Stimulated activated CD4-positive, alpha-beta T cell treated with anti-CD3 and anti-CD28 coated beads, Interleukin-15, amount 100 ng/mL, for 48 hours (primary cell): ENCODE measurements around the gene PGAM2.

Experiments used
- DNase-seq, 2 donors: peaks; one replicate each; pipeline ENCODE4 v3.0.0-alpha.2; 2020; ENCODE audit warnings: low read depth in 2 of 2

The PGAM2 gene

GRCh38 chr7:44065431-44066110 is at the start of gene PGAM2:
Gene PGAM2 (minus strand): TSS chr7:44065567. CDS start chr7:44065529, 38 bp downstream.
- no peak for DNase-seq

GRCh38 chr7:44114586-44115310 is 49.4 kb upstream of the PGAM2 start:
- DNase-seq = no peak

- DNase-seq = no peak
Observed at GRCh38 chr7:44113764-44114354, 48.5 kb upstream of the PGAM2 start.

GRCh38 chr7:44112997-44113763 is 47.8 kb upstream of the PGAM2 start:
- DNase-seq = no peak

- no peak for DNase-seq
Observed at GRCh38 chr7:44112231-44112996, 47.0 kb upstream of the PGAM2 start.

GRCh38 chr7:44111761-44112160 is 46.4 kb upstream of the PGAM2 start:
- DNase-seq = no peak

GRCh38 chr7:44110719-44111635 is 45.6 kb upstream of the PGAM2 start:
- no peak for DNase-seq

- no peak for DNase-seq
Observed at GRCh38 chr7:44109991-44110390, 44.6 kb upstream of the PGAM2 start.

GRCh38 chr7:44108768-44109750 is 43.7 kb upstream of the PGAM2 start:
- no peak for DNase-seq

GRCh38 chr7:44107961-44108767 is 42.8 kb upstream of the PGAM2 start:
- no peak for DNase-seq

- no peak for DNase-seq
Observed at GRCh38 chr7:44107116-44107960, 42.0 kb upstream of the PGAM2 start.

- DNase-seq = no peak
Observed at GRCh38 chr7:44106311-44107065, 41.1 kb upstream of the PGAM2 start.

- DNase-seq = no peak
Observed at GRCh38 chr7:44105832-44106231, 40.5 kb upstream of the PGAM2 start.

GRCh38 chr7:44104860-44105771 is 39.7 kb upstream of the PGAM2 start:
- no peak for DNase-seq
